Fibroblast of the aortic adventitia (primary cell): Measurements from ENCODE around the gene AP1AR. TPM values are rescaled to one million over a fixed set of nuclear protein-coding genes. Genes with fewer than 3 reads are reported as not detected.

Experiments used
- DNase-seq: peaks from one replicate; pipeline ENCODE4 v3.0.0-alpha.2; 2010; ENCODE audit warnings: low read depth
- H3K4me3 ChIP-seq: 2 replicates; pipeline ENCODE4 v1.5.1; 2011; ENCODE audit warnings: low read depth, mild to moderate bottlenecking, control low read depth, low read length, moderate library complexity
- total RNA-seq: library from RNA; depleted of rRNA; stranded (reverse); fragments of >200 nt; gene quantifications from 2 replicates; pipeline ENCODE4 v1.2.3, GENCODE V29; 2012; ENCODE audit warnings: low replicate concordance
- TF ChIP-seq, protein P1 (sequence below): IDR thresholded peaks from 2 replicates; pipeline ENCODE4 v1.5.1; 2011; ENCODE audit warnings: mild to moderate bottlenecking, low read length, control low read depth, inconsistent platforms; ENCODE audit not compliant: insufficient read depth

AP1AR gene
- total RNA-seq, 1 donor: 25.8 TPM

DNA sequence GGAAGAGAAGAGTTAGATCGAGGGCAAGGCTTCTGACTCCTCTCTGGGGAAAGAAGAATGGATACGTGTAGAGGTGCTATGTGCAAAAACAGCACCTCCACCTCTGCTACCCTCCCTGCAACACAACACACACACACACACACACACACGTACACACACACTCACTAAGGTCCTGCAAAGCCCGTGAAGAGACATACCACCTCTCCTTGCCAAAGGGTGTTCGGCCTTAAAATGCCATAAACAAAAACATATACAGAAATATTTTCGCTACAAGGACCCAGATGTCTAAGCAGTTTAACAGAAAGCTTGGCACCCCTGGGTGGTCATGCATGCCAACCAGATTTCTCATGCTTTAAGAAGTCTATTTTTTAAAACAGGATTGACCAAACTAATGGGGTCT, 52.6 kb downstream of the AP1AR start:
- peak overlapping the region; percentile 82 for H3K4me3 ChIP-seq
- peak; percentile 21 for DNase-seq
- TF ChIP-seq, protein P1, sequence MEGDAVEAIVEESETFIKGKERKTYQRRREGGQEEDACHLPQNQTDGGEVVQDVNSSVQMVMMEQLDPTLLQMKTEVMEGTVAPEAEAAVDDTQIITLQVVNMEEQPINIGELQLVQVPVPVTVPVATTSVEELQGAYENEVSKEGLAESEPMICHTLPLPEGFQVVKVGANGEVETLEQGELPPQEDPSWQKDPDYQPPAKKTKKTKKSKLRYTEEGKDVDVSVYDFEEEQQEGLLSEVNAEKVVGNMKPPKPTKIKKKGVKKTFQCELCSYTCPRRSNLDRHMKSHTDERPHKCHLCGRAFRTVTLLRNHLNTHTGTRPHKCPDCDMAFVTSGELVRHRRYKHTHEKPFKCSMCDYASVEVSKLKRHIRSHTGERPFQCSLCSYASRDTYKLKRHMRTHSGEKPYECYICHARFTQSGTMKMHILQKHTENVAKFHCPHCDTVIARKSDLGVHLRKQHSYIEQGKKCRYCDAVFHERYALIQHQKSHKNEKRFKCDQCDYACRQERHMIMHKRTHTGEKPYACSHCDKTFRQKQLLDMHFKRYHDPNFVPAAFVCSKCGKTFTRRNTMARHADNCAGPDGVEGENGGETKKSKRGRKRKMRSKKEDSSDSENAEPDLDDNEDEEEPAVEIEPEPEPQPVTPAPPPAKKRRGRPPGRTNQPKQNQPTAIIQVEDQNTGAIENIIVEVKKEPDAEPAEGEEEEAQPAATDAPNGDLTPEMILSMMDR: no peak

- H3K4me3 ChIP-seq: peak overlapping the region; percentile 82
- TF ChIP-seq, protein P1: no peak
- peak; percentile 51 for DNase-seq
Observed at GRCh38 chr4:112284662-112285411, 53.2 kb downstream of the AP1AR start.

- TF ChIP-seq, protein P1: no peak
- H3K4me3 ChIP-seq: no peak overlapping the region
- no peak for DNase-seq
Observed at GRCh38 chr4:112287258-112287989, 55.8 kb downstream of the AP1AR start.

- TF ChIP-seq, protein P1: no peak
- no peak overlapping the region for H3K4me3 ChIP-seq
- DNase-seq: no peak
Observed at GRCh38 chr4:112288455-112288854, 56.9 kb downstream of the AP1AR start.

- H3K4me3 ChIP-seq: no peak overlapping the region
- no peak for DNase-seq
- TF ChIP-seq, protein P1: no peak
Observed at GRCh38 chr4:112289407-112290253, 58.0 kb downstream of the AP1AR start.

DNA sequence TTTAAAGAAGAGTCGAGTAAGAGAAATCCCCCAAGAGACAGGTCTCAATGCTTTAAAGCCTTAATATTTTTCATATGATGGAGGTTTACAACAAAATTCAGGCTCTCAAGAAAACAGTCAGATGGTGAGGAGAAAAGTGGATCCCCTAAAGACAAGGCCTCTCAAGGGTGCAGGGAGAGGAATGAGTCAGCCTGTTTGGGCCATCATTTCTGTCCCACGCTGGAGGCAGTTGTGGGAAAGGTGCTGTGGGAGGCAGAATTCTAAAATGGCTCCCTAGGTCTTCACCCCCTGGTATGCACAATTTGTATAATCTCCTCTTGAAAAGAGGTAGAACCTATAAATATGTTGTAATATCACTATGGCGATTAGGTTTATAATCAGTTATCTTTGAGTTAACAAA, 58.8 kb downstream of the AP1AR start:
- TF ChIP-seq, protein P1: no peak
- no peak overlapping the region for H3K4me3 ChIP-seq
- no peak for DNase-seq
